Erythroblast (primary cell): ENCODE measurements around the gene PTDSS2.

Source experiments
- GATA1 ChIP-seq: IDR thresholded peaks from 2 replicates; pipeline ENCODE4 v1.6.1; 2011; ENCODE audit warnings: low read depth, mild to moderate bottlenecking, control low read depth, low read length, moderate library complexity
- POLR2A ChIP-seq: IDR thresholded peaks from 2 replicates; pipeline ENCODE4 v1.6.1; 2011; ENCODE audit warnings: mild to moderate bottlenecking, low read length

DNA sequence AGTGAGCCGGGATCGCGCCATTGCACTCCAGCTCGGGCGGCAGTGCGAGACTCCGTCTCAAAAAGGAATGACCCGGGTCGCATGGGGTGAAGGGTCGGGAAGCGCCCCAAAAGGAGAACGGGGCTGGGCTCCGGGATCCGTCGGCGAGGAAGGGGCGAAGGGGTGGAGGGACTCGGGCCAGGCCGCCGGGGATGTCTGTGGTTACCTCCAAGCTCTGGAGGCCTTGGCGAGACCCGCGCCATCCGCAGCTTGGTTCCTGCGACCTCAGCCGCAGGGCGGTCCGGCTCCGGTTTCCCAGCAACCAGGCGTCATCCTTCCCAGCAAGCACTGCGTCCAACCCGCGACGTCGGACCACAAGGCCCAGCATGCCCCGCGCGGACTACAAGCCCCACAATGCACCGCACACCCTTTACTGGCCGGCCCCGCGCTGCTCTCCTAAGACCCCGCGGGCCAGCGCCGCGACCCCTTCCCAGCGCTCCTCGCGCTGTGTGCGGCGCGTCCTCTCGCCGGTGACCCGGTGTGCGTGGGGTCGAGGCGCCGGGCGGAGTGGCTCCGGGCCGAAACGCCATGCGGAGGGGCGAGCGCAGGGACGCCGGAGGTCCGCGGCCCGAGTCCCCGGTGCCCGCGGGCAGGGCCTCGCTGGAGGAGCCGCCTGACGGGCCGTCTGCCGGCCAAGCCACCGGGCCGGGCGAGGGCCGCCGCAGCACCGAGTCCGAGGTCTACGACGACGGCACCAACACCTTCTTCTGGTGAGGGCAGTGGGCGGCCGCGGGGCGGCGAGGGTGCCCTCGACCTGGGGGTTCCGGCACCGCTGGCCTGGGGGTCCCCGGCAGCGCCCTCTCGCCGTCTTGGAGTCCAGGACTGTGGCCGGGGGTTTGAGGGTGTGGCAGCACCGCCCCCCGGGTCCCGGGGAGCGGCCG lies at the start of gene PTDSS2:
- TF ChIP-seq POLR2A, result peak; percentile 70
- TF ChIP-seq GATA1, result no peak
